OCI-LY7 (cell line): Measurements from ENCODE around the gene AP3M1. TPM values are rescaled to one million over a fixed set of nuclear protein-coding genes. Genes with fewer than 3 reads are reported as not detected.
A peak's percentile ranks its signal among the peaks of the same experiment; 100 is the strongest.

Source experiments
- BruUV-seq: library from RNA; stranded (reverse); fragments of 400-500 nt; replicated peaks from 2 replicates; lab custom pipeline; 2021; lab: Mats Ljungman, UMichigan
- CTCF ChIA-PET: fragments of 300-600 bp; sonication (Branson Sonifier 250); formaldehyde crosslinking; loops from one replicate; lab custom pipeline; 2022; ENCODE audit warnings: antibody characterized with exemption; ENCODE audit not compliant: unreplicated experiment; lab: Charles Lee
- POLR2A ChIA-PET: fragments of 300-600 bp; sonication (Branson Sonifier 250); formaldehyde crosslinking; loops from one replicate; lab custom pipeline; 2022; ENCODE audit warnings: antibody characterized with exemption; lab: Charles Lee
- DNase-seq: peaks from one replicate; pipeline ENCODE4 v3.0.0-alpha.2; 2015; ENCODE audit warnings: low spot score
- H2AFZ ChIP-seq: fragments of 200-600 bp; sonication (generic), shearing (Covaris generic); 2 replicates; pipeline ENCODE4 v1.6.1; 2014; ENCODE audit warnings: mild to moderate bottlenecking, antibody characterized with exemption, low read length, moderate library complexity
- H3K27ac ChIP-seq: fragments of 200-600 bp; sonication (generic); 2 replicates; pipeline ENCODE4 v1.5.1; 2014; ENCODE audit warnings: mixed run types, low read depth, mild to moderate bottlenecking, moderate library complexity, low read length, inconsistent platforms; ENCODE audit not compliant: poor library complexity, severe bottlenecking
- H3K36me3 ChIP-seq: fragments of 200-600 bp; sonication (generic); 2 replicates; pipeline ENCODE4 v1.6.1; 2014; ENCODE audit warnings: mild to moderate bottlenecking, antibody characterized with exemption, low read length, moderate library complexity, mixed read lengths; ENCODE audit not compliant: insufficient read depth
- H3K4me1 ChIP-seq: fragments of 200-600 bp; sonication (generic); 2 replicates; pipeline ENCODE4 v1.5.1; 2014; ENCODE audit warnings: mild to moderate bottlenecking, low read length; ENCODE audit not compliant: insufficient read depth, poor library complexity, severe bottlenecking
- H3K4me2 ChIP-seq: fragments of 200-600 bp; sonication (generic); 2 replicates; pipeline ENCODE4 v1.6.1; 2014; ENCODE audit warnings: mild to moderate bottlenecking, low read length
- H3K4me3 ChIP-seq: fragments of 200-600 bp; sonication (generic); 2 replicates; pipeline ENCODE4 v1.5.1; 2014; ENCODE audit warnings: mild to moderate bottlenecking, low read depth, low read length; ENCODE audit not compliant: poor library complexity, severe bottlenecking
- H3K79me2 ChIP-seq: fragments of 200-600 bp; sonication (generic); 2 replicates; pipeline ENCODE4 v1.6.1; 2016; ENCODE audit warnings: low read depth, mild to moderate bottlenecking, low read length, moderate library complexity, mixed read lengths; ENCODE audit not compliant: insufficient read depth
- H3K9me2 ChIP-seq: fragments of 200-600 bp; sonication (generic); 2 replicates; pipeline ENCODE4 v1.6.1; 2016; ENCODE audit warnings: mild to moderate bottlenecking, low read length, mixed read lengths; ENCODE audit not compliant: insufficient read depth
- H3K9me3 ChIP-seq: fragments of 200-600 bp; sonication (generic); 2 replicates; pipeline ENCODE4 v1.6.1; 2014; ENCODE audit warnings: mild to moderate bottlenecking, mixed run types, low read length, mixed read lengths
- H4K20me1 ChIP-seq: fragments of 200-600 bp; sonication (generic); 2 replicates; pipeline ENCODE4 v1.6.1; 2014; ENCODE audit warnings: mild to moderate bottlenecking, antibody characterized with exemption, low read length, moderate library complexity, mixed read lengths; ENCODE audit not compliant: insufficient read depth
- CTCF ChIP-seq: fragments of 200-600 bp; sonication (generic); conservative IDR thresholded peaks from 2 replicates; pipeline ENCODE4 v1.5.1; 2014; ENCODE audit warnings: mild to moderate bottlenecking, antibody characterized with exemption, low read length, moderate library complexity, mixed read lengths
- EZH2phosphoT487 ChIP-seq: fragments of 200-600 bp; sonication (generic); IDR thresholded peaks from 2 replicates; pipeline ENCODE4 v1.6.1; 2018; ENCODE audit warnings: low read depth, borderline replicate concordance, mild to moderate bottlenecking, mixed run types, antibody characterized with exemption, low read length, moderate library complexity, mixed read lengths
- intact Hi-C: fragments of 100-400 bp; cut with micrococcal nuclease; formaldehyde crosslinking; loops from one replicate; pipeline ENCODE4 v1.10.0; 2022; ENCODE audit not compliant: unreplicated experiment
- total RNA-seq, 2 experiments: library from RNA; depleted of rRNA in 1 of 2; stranded (reverse); fragments of >200 nt in 1 of 2; shearing (Covaris generic) in 1 of 2; gene quantifications; 2 replicates each; pipeline ENCODE4 v1.2.3, GENCODE V29; 2014 to 2022

AP3M1 gene
- total RNA-seq, 2 experiments from 2014 or later, result 35.5 to 54.2 TPM

GRCh38 chr10:74194999-74195398, 44.4 kb upstream of the AP3M1 start:
- no peaks in the 10 kb centered on the region for H3K9me2 ChIP-seq
- BruUV-seq, result no TSS peak
- no peaks in the 10 kb centered on the region; the same call in 1 of the 2 replicates for H3K36me3 ChIP-seq
- H3K4me3 ChIP-seq, result no peak overlapping the region
- peaks cover 59% of the 10 kb centered on the region; the same call in 1 of the 2 replicates for H3K79me2 ChIP-seq
- no peak overlapping the region for H3K4me2 ChIP-seq
- no peaks in the 10 kb centered on the region; the same call in 1 of the 2 replicates for H3K9me3 ChIP-seq
- no peak for DNase-seq
- CTCF ChIA-PET, result no interaction called here
- H3K27ac ChIP-seq, result no peak overlapping the region
- no peaks in the 10 kb centered on the region; the same call in 1 of the 2 replicates for H4K20me1 ChIP-seq
- intact Hi-C loops, result no loop called here
- H3K4me1 ChIP-seq, result peaks cover 11% of the 10 kb centered on the region
- TF ChIP-seq EZH2phosphoT487 (no peak), CTCF (no peak)
- H2AFZ ChIP-seq, result no peak overlapping the region
- POLR2A ChIA-PET, result interaction anchor here (0.7 kb wide), 1 partner anchor 571 kb away, joined by 5 read pairs; no protein-coding TSS in a partner anchor

- ChIA-PET POLR2A (interaction anchor here (0.6 kb wide), 1 partner anchor 167 kb away, joined by 5 read pairs; no protein-coding TSS in a partner anchor), CTCF (no interaction called here)
- Histone ChIP-seq H3K4me2 (no peak overlapping the region), H3K79me2 (peaks cover 62% of the 10 kb centered on the region), H3K4me1 (peaks cover 16% of the 10 kb centered on the region), H3K9me3 (no peaks in the 10 kb centered on the region; the same call in 1 of the 2 replicates), H3K4me3 (no peak overlapping the region), H3K27ac (no peak overlapping the region), H4K20me1 (no peaks in the 10 kb centered on the region; the same call in 1 of the 2 replicates), H3K36me3 (no peaks in the 10 kb centered on the region; the same call in 1 of the 2 replicates), H3K9me2 (no peaks in the 10 kb centered on the region), H2AFZ (no peak overlapping the region)
- intact Hi-C loops, result no loop called here
- no TSS peak for BruUV-seq
- TF ChIP-seq CTCF, result no peak
- TF ChIP-seq EZH2phosphoT487, result no peak
- no peak for DNase-seq
Observed at GRCh38 chr10:74194545-74194944, 43.9 kb upstream of the AP3M1 start.

GRCh38 chr10:74190494-74190893, 39.9 kb upstream of the AP3M1 start:
- Histone ChIP-seq H3K27ac (peak overlapping the region; percentile 48), H3K4me2 (peak overlapping the region; percentile 62), H4K20me1 (no peaks in the 10 kb centered on the region; the same call in 1 of the 2 replicates), H3K36me3 (no peaks in the 10 kb centered on the region; the same call in 1 of the 2 replicates), H3K4me3 (peak overlapping the region; percentile 50), H3K79me2 (peaks cover 68% of the 10 kb centered on the region), H2AFZ (peak overlapping the region; percentile 19; the same call in 1 of the 2 replicates), H3K9me2 (no peaks in the 10 kb centered on the region), H3K4me1 (peaks cover 23% of the 10 kb centered on the region), H3K9me3 (no peaks in the 10 kb centered on the region; the same call in 1 of the 2 replicates)
- DNase-seq, result no peak
- intact Hi-C loops, result no loop called here
- BruUV-seq, result no TSS peak
- ChIA-PET CTCF (interaction anchor here (1.6 kb wide), 1 partner anchor 9 kb away, joined by 4 read pairs; no protein-coding TSS in a partner anchor), POLR2A (interaction anchor here (0.6 to 2.5 kb wide), 7 partner anchors 8 to 460 kb away, joined by 3 to 17 read pairs (median 3); no protein-coding TSS in a partner anchor)
- no peak for TF ChIP-seq CTCF
- TF ChIP-seq EZH2phosphoT487, result no peak
